Measurements from ENCODE around the gene ZNF784.

The ZNF784 gene

DNA sequence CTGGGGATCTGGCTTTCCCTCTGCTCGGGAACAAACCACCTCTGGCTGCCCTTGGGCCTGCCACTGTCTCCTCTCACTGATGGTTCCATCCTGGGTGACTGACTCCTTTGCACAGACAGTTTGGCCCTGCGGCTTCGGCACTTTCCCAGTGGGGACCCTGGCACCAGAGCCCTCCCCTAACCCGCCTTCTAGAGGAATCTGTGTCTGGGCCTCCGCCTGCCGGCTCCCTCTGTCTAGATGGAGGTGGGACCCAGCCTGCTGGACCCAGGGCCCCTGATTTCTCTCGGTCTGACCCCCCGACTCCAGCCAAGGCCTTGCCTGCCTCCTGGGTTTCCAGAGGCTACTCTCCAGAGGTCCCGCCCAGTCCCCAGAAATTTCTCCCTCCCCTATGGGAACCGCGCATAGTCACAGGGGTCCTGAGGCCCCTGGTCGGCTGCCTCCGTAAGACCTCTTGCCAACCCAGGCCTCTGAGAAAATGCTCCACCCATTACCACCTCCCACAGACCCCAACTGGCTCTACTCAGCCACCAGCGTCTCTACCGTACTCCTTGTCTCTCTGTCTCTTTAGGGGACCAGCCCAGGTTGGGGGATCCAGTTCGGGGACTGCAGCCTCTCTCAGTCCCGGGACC is 26.4 kb upstream of the ZNF784 start:
- TF ChIP-seq, protein P1, sequence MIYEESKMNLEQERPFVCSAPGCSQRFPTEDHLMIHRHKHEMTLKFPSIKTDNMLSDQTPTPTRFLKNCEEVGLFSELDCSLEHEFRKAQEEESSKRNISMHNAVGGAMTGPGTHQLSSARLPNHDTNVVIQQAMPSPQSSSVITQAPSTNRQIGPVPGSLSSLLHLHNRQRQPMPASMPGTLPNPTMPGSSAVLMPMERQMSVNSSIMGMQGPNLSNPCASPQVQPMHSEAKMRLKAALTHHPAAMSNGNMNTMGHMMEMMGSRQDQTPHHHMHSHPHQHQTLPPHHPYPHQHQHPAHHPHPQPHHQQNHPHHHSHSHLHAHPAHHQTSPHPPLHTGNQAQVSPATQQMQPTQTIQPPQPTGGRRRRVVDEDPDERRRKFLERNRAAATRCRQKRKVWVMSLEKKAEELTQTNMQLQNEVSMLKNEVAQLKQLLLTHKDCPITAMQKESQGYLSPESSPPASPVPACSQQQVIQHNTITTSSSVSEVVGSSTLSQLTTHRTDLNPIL (CRISPR knock-in tag; IDR thresholded peaks at IDR 0.05; ENCODE audit: low read depth), result no peak
- TF ChIP-seq ZC3H10 (CRISPR knock-in tag; IDR thresholded peaks at IDR 0.05) (no peak), TOX (CRISPR knock-in tag; IDR thresholded peaks at IDR 0.05; ENCODE audit: borderline replicate concordance) (no peak)

DNA sequence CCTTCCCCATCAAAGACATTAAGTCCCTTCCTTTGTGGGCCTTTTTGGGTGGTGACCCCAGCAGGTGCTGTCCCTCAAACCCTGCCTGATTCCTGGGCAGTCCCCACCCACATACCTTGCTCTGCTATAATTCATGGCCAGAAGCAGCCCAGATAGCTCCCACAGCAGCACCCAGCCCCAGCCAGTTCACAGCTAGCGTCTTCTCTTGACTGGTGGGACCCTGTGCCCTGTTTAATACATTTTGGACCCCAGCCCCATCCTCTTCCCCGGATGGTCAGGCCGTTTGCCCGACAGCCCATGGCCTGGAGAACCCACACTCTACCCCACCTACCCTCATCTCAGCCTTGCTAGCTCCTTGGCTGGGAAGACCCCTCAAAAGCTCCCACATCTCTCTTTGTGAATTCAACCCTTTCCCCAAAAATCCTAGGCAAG is 25.8 kb upstream of the ZNF784 start:
- no peak for ATAC-seq
- no peak for TF ChIP-seq ZFP30 (CRISPR knock-in tag; IDR thresholded peaks at IDR 0.05)
- no peak for TF ChIP-seq BACH2 (CRISPR knock-in tag; IDR thresholded peaks at IDR 0.05; ENCODE audit: borderline replicate concordance)
- no peak for TF ChIP-seq CSDC2 (CRISPR knock-in tag; IDR thresholded peaks at IDR 0.05)
- TF ChIP-seq, protein P1 (CRISPR knock-in tag; IDR thresholded peaks at IDR 0.05; ENCODE audit: low read depth), result no peak
- TF ChIP-seq SNAI2 (CRISPR knock-in tag; IDR thresholded peaks at IDR 0.05), result no peak
- no peak for TF ChIP-seq TCF4 (CRISPR knock-in tag; IDR thresholded peaks at IDR 0.05; ENCODE audit: borderline replicate concordance)
- no peak for TF ChIP-seq ISL1 (CRISPR knock-in tag; IDR thresholded peaks at IDR 0.05)
- no peak for TF ChIP-seq ARNTL (CRISPR knock-in tag; IDR thresholded peaks at IDR 0.05; ENCODE audit: borderline replicate concordance, low read depth)
- TF ChIP-seq ZC3H10 (CRISPR knock-in tag; IDR thresholded peaks at IDR 0.05), result no peak
- no peak for TF ChIP-seq ZNF565 (CRISPR knock-in tag; conservative IDR thresholded peaks at IDR 0.05; ENCODE audit: low read depth)
- TF ChIP-seq PPARA (CRISPR knock-in tag; IDR thresholded peaks at IDR 0.05; ENCODE audit: borderline replicate concordance), result no peak
- TF ChIP-seq GLIS3 (CRISPR knock-in tag; IDR thresholded peaks at IDR 0.05), result no peak

More for the DNA sequence above, 26.4 kb upstream of the ZNF784 start:
- no peak for ATAC-seq

DNA sequence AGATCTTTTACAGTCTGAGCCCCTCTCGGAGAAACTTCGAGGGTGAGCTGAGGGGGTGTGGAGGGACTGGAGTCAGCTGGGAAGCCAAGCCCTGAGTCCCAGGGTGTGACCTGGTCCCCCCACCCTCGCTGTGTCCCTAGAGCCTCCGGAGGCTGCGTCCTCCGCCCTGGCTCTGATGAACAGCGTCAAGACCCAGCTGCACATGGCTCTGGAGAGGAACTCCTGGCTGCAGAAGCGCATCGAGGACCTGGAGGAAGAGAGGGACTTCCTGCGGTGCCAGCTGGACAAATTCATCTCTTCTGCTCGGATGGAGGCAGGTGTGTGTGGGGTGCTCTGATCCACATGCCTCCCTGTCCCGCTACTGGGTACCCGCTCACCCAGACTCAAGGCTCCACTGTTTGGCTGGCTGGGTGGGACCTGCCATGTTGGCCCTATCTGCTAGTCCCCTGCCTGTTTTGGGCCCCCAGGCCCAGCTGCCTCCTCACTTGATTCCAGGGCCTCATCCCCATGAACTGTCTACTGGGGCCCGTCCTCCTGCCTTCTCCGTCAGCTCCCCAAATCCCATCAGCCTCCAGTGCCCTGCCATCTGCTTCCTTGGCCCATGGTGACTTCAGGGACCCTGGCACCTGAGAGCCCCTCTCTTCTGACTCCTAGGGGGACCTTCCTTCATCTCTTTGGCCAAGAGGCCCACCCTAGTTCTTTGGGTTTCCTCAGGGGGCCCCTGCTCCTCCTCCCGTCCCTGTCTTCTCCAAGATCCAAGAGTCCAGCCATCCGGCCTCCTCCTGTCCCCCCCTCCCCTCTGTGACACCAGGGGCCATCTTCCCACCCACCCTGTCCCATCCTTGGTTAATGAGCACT is 25.1 kb upstream of the ZNF784 start:
- ATAC-seq, result no peak
- TF ChIP-seq TOX (CRISPR knock-in tag; IDR thresholded peaks at IDR 0.05; ENCODE audit: borderline replicate concordance) (no peak), ARNTL (CRISPR knock-in tag; IDR thresholded peaks at IDR 0.05; ENCODE audit: borderline replicate concordance, low read depth) (no peak), TSHZ2 (CRISPR knock-in tag; IDR thresholded peaks at IDR 0.05) (no peak), ZNF70 (CRISPR knock-in tag; IDR thresholded peaks at IDR 0.05) (no peak), SNAI2 (CRISPR knock-in tag; IDR thresholded peaks at IDR 0.05) (no peak), OSR1 (CRISPR knock-in tag; IDR thresholded peaks at IDR 0.05) (no peak), ZNF565 (CRISPR knock-in tag; conservative IDR thresholded peaks at IDR 0.05; ENCODE audit: low read depth) (no peak), PPARA (CRISPR knock-in tag; IDR thresholded peaks at IDR 0.05; ENCODE audit: borderline replicate concordance) (no peak)
- TF ChIP-seq, protein P1 (CRISPR knock-in tag; IDR thresholded peaks at IDR 0.05; ENCODE audit: low read depth), result no peak

GRCh38 chr19:55648585-55649267 is 24.4 kb upstream of the ZNF784 start:
- peak; percentile 34 for ATAC-seq
- no peak for TF ChIP-seq ZC3H10 (CRISPR knock-in tag; IDR thresholded peaks at IDR 0.05)
- TF ChIP-seq PATZ1 (CRISPR knock-in tag; IDR thresholded peaks at IDR 0.05; ENCODE audit: borderline replicate concordance), result no peak
- TF ChIP-seq, protein P2, sequence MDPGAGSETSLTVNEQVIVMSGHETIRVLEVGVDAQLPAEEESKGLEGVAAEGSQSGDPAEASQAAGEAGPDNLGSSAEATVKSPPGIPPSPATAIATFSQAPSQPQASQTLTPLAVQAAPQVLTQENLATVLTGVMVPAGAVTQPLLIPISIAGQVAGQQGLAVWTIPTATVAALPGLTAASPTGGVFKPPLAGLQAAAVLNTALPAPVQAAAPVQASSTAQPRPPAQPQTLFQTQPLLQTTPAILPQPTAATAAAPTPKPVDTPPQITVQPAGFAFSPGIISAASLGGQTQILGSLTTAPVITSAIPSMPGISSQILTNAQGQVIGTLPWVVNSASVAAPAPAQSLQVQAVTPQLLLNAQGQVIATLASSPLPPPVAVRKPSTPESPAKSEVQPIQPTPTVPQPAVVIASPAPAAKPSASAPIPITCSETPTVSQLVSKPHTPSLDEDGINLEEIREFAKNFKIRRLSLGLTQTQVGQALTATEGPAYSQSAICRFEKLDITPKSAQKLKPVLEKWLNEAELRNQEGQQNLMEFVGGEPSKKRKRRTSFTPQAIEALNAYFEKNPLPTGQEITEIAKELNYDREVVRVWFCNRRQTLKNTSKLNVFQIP (CRISPR knock-in tag; IDR thresholded peaks at IDR 0.05; ENCODE audit: borderline replicate concordance, low read depth), result no peak
- no peak for TF ChIP-seq RARB (CRISPR knock-in tag; IDR thresholded peaks at IDR 0.05)
- TF ChIP-seq OSR1 (CRISPR knock-in tag; IDR thresholded peaks at IDR 0.05), result no peak
- TF ChIP-seq CSDC2 (CRISPR knock-in tag; IDR thresholded peaks at IDR 0.05), result no peak
- TF ChIP-seq, protein P1 (CRISPR knock-in tag; IDR thresholded peaks at IDR 0.05; ENCODE audit: low read depth), result no peak
- TF ChIP-seq PPARA (CRISPR knock-in tag; IDR thresholded peaks at IDR 0.05; ENCODE audit: borderline replicate concordance), result no peak
- no peak for TF ChIP-seq TCF4 (CRISPR knock-in tag; IDR thresholded peaks at IDR 0.05; ENCODE audit: borderline replicate concordance)
- no peak for TF ChIP-seq TOX (CRISPR knock-in tag; IDR thresholded peaks at IDR 0.05; ENCODE audit: borderline replicate concordance)
- no peak for TF ChIP-seq ISL1 (CRISPR knock-in tag; IDR thresholded peaks at IDR 0.05)
